Motor neuron (in vitro differentiated cells): ENCODE data around the gene TSSK6. TPM values are rescaled to one million over a fixed set of nuclear protein-coding genes. Genes with fewer than 3 reads are reported as not detected.

Experiments used
- ATAC-seq, 8 experiments: fragments of 200-7000 bp; cut with Tn5 transposase; replicated peaks in 6 of 8; 2 replicates each; pipeline ENCODE4 v1.8.0; 2021; ENCODE audit warnings: mild to moderate bottlenecking in 8 of 8, moderate library complexity in 8 of 8
- H3K27ac ChIP-seq, 2 donors: fragments of 250-450 bp; sonication (Bioruptor Pico); 2 replicates each; pipeline ENCODE4 v1.9.0; 2021; ENCODE audit warnings: antibody characterized with exemption in 2 of 2, mild to moderate bottlenecking in 2 of 2, moderate library complexity in 1 of 2
- H3K4me1 ChIP-seq, 2 donors: fragments of 250-450 bp; sonication (Bioruptor Pico); replicated peaks in 1 of 2; 2 replicates each; pipeline ENCODE4 v1.6.1; 2021; ENCODE audit warnings: antibody characterized with exemption in 2 of 2, mild to moderate bottlenecking in 2 of 2, moderate library complexity in 1 of 2
- H3K4me3 ChIP-seq, 5 donors: fragments of 250-450 bp; sonication (Bioruptor Pico); 2 replicates each; pipeline ENCODE4 v1.9.0; 2021; ENCODE audit warnings: antibody characterized with exemption in 5 of 5, mild to moderate bottlenecking in 5 of 5, moderate library complexity in 4 of 5
- WGBS, 10 experiments: fragments of 450-650 bp; shearing (Covaris generic); methylation state at CpG; one replicate each; pipeline ENCODE4 v1.0.0; 2022; 5-methylcytosine and 5-hydroxymethylcytosine counted together
- in situ Hi-C, 9 experiments: fragments of 400-800 bp; cut with MboI; loops; one replicate each; pipeline ENCODE4 v1.15.0; 2021; ENCODE audit warnings: low sequenced_read_pairs in 9 of 9, low pct_unique_long_range_greater_than_20kb in 2 of 9; ENCODE audit not compliant: unreplicated experiment in 9 of 9
- total RNA-seq, 8 experiments: library from RNA; unstranded; fragments of 300-600 nt; gene quantifications; 2 replicates each; pipeline versions ENCODE4 v1.2.3 to v1.2.4, GENCODE V29; 2022

Gene TSSK6
- total RNA-seq, 8 experiments from 2014 or later = 0.92 to 3.2 (median 2.0) TPM

DNA sequence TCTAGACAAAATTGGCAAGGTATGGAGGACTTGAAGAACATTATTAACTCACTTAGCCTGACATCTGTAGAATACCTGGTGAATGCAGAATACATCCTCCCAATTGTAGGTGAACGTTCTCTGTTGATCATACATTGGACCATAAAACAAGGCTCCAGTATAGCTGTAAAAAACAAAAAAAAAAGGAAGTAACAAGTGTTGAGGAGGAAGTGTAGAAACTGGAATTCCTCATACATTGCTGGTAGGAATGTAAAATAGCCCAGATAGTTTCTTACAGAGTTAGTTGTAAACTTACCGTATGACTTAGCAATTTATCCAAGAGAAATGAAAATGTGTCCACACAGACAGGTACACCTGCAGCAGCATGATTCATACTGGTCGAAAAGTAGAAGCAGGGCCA is 44.8 kb downstream of the TSSK6 start:
- no peak overlapping the region for H3K4me3 ChIP-seq
- peaks cover 13 to 15% of the 10 kb centered on the region in 2 donors for H3K4me1 ChIP-seq
- ATAC-seq = no peak
- no peak overlapping the region for H3K27ac ChIP-seq
- in situ Hi-C loops = no loop called here
- WGBS, 10 experiments = 83 to 100% (median 100%) methylated on average over 1 to 3 of the region's 3 CpGs; no CpG with 5 or more reads in 2 of the 10 experiments

GRCh38 chr19:19468424-19469050 is 46.8 kb downstream of the TSSK6 start:
- in situ Hi-C loops = no loop called here
- 56 to 100% (median 81%) methylated on average over 1 to 2 of the region's 2 CpGs for WGBS, 10 experiments

GRCh38 chr19:19466201-19466600 is 49.1 kb downstream of the TSSK6 start:
- no peak for ATAC-seq
- in situ Hi-C loops = no loop called here
- no peak overlapping the region for H3K27ac ChIP-seq
- WGBS, 10 experiments = 63 to 100% (median 100%) methylated on average over 1 to 5 of the region's 6 CpGs; no CpG with 5 or more reads in 3 of the 10 experiments
- H3K4me3 ChIP-seq = no peak overlapping the region
- peaks cover 38 to 39% of the 10 kb centered on the region in 2 donors for H3K4me1 ChIP-seq

More at GRCh38 chr19:19468424-19469050, 46.8 kb downstream of the TSSK6 start:
- ATAC-seq = no peak
- peaks cover 15 to 16% of the 10 kb centered on the region in 2 donors for H3K4me1 ChIP-seq
- H3K4me3 ChIP-seq = no peak overlapping the region
- H3K27ac ChIP-seq = no peak overlapping the region

DNA sequence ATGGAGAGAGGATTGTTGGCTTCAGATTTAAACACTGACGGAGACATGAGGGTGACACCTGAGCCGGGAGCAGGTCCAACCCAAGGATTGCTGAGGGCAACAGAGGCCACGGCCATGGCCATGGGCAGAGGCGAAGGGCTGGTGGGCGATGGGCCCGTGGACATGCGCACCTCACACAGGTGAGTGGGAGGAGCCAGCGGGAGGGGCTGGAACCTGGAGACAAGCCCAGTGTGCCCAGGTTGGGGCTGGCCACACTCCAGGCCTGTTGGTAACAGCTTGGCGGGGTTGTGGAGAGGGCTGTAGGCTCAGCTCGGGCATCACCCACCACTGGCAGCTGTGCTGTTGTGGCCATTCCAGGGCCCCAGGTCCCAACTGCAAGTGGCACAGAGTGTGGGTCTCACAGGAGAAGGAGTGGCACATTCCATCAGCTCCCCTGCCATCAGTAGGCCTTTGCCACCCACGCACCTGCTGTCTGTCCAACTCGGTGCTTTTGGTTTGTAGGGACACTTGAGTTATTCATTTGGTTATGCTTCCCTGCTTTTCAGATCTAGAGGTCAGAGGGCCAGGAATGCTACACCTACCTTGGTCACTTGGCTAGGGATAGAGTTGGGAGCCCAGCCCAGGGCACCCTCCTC is 49.8 kb downstream of the TSSK6 start:
- Histone ChIP-seq H3K27ac (peak overlapping the region in 1 of 2 donors; percentile 92), H3K4me3 (no peak overlapping the region), H3K4me1 (peaks cover 45% of the 10 kb centered on the region in 2 donors)
- WGBS, 10 experiments = 95 to 100% (median 98%) methylated on average over 1 to 9 of the region's 12 CpGs; no CpG with 5 or more reads in 4 of the 10 experiments
- no peak for ATAC-seq
- in situ Hi-C loops = no loop called here

DNA sequence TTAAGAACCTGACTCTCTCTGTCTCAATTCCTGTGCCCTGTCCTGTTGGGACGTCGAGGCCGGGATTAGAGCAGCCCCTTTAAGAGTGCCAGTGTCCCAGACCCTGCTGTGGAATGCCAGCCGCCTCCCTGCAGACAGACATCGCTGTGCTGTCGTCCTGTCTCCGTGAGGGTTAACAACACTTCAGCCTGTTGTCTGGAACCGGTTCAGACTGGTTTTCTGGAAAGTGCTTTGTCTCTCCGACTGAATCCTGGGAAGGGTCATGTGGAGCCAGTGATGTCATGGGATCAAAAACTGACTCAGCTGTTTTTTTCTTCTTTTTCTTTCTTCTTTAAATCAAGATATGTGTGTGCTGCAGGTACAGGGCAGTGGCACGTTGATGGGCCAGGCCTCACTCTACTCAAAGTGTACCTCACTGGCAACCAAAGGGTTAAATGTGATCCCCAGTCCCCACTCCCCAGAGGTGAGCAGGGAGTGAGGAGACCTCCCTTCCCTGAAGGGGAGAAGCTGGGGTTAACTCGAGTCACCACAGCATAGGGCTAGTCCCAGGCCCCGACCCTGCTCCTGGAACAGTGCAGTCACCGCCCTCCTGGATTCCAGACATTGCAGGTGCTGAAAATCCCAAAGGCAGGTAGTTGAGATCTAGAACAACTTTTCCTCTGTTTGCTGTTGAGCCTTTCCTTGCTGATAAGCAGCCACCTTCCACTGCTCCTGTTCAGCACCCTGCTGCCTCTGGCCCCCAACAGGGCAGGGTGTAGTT is 50.8 kb downstream of the TSSK6 start:
- in situ Hi-C loops = no loop called here
- peak in 7 of 8 experiments; percentile 26 to 54 (median 33) for ATAC-seq
- 0 to 53% (median 20%) methylated on average over 1 to 9 of the region's 13 CpGs; no CpG with 5 or more reads in 1 of the 10 experiments for WGBS, 10 experiments
- peaks cover 52% of the 10 kb centered on the region in 2 donors for H3K4me1 ChIP-seq
- peak overlapping the region; percentile 80 to 92 for H3K27ac ChIP-seq
- no peak overlapping the region for H3K4me3 ChIP-seq

Other genes starting within 250 kb of the TSSK6 start
- 1 to 10 TPM in 3 of 8 experiments, under 1 TPM in 5; 0.16 to 1.7 (median 0.78) TPM for gene TM6SF2, start 242.2 kb downstream of the TSSK6 start, total RNA-seq
- gene SUGP1, start 195.0 kb downstream of the TSSK6 start, total RNA-seq = 10 to 100 TPM; 27.6 to 66.0 (median 42.5) TPM
- 10 to 100 TPM; 17.7 to 67.6 (median 27.4) TPM for gene MAU2, start 194.7 kb downstream of the TSSK6 start, total RNA-seq
- gene GATAD2A, start 109.9 kb downstream of the TSSK6 start, total RNA-seq = 10 to 100 TPM; 23.9 to 65.0 (median 39.6) TPM
- gene NDUFA13, start 677 bp upstream of the TSSK6 start, total RNA-seq = 100 to 1,000 TPM; 323 to 522 (median 409) TPM
- gene YJEFN3, start 13.4 kb upstream of the TSSK6 start, total RNA-seq = 10 to 100 TPM in 1 of 8 experiments, 1 to 10 TPM in 7; 1.1 to 10.6 (median 4.2) TPM
- gene CILP2, start 22.7 kb upstream of the TSSK6 start, total RNA-seq = 1 to 10 TPM in 2 of 8 experiments, under 1 TPM in 6; 0.37 to 1.5 (median 0.90) TPM
- 1 to 10 TPM in 6 of 8 experiments, under 1 TPM in 1, not detected in 1; 0.87 to 6.4 (median 3.7) TPM for gene PBX4, start 103.1 kb upstream of the TSSK6 start, total RNA-seq
- 10 to 100 TPM in 5 of 8 experiments, 1 to 10 TPM in 3; 1.3 to 30.2 (median 18.2) TPM for gene LPAR2, start 112.7 kb upstream of the TSSK6 start, total RNA-seq
- 10 to 100 TPM in 1 of 8 experiments, 1 to 10 TPM in 7; 3.2 to 18.2 (median 7.5) TPM for gene GMIP, start 128.1 kb upstream of the TSSK6 start, total RNA-seq
- 10 to 100 TPM; 18.7 to 96.9 (median 31.1) TPM for gene ATP13A1, start 148.1 kb upstream of the TSSK6 start, total RNA-seq
- 10 to 100 TPM in 2 of 8 experiments, 1 to 10 TPM in 6; 5.5 to 10.8 (median 8.1) TPM for gene ZNF101, start 153.3 kb upstream of the TSSK6 start, total RNA-seq
- 10 to 100 TPM in 5 of 8 experiments, 1 to 10 TPM in 3; 3.7 to 13.9 (median 12.4) TPM for gene ZNF14, start 217.6 kb upstream of the TSSK6 start, total RNA-seq